WTC11 (cell line): ENCODE data around the gene HCRT.

Source experiments
- TF ChIP-seq, protein P1 (sequence below): fragments of 250-450 bp; sonication (Bioruptor Pico); IDR thresholded peaks from 2 replicates; pipeline ENCODE4 v1.9.0; 2021; ENCODE audit warnings: mild to moderate bottlenecking
- TF ChIP-seq, protein P2 (sequence below): fragments of 200-600 bp; IDR thresholded peaks from 2 replicates; pipeline ENCODE4 v1.8.0; 2022; ENCODE audit warnings: antibody characterized with exemption
- TF ChIP-seq, protein P3 (sequence below): sonication (generic); formaldehyde crosslinking; IDR thresholded peaks from 2 replicates; pipeline ENCODE4 v1.8.1; 2022; ENCODE audit warnings: mild to moderate bottlenecking, moderate library complexity, missing genetic modification reagents

DNA sequence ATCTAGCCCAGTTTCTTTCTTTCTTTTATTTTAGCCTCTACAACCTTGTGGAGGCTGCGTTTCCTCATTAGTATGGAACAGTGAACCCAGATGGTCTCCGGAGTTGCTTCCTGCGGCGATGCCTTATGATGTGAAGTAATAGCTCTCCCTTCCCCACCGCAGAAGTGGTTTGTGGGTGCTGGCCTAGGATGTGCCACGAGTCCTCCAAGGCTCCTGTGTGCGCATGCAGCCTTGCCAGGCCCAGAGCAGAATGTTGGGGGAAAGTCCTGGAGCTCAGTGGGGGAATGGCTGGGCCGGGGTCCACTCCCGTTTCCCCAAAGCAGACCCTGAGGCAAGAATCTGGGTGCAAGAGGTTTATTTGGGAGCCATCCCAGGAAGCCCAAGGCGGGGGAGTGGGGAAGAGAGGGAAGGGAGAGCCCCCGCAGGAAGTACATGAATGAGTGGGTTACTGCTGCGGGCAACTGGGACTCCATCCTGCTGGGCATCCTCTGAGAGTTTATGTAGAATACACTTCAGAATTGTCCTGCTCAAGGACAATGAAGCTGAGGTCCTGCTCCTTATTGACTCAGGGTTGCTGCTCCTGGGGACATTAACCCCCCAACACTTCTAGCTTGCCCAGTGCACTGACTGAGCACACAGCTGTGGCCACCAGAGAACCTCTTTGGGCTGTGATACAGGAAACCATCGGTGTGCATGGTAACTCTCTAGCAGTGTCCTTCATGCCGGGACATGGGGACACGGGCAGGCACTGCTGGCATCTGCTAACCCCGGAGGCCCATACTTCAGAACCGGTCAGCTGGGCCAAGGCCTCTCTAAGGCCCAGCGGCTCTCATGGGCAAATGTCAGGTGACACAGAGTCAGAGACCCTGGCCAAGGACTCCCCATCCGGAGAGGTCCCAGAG lies 3.7 kb upstream of the HCRT start:
- TF ChIP-seq, protein P1, sequence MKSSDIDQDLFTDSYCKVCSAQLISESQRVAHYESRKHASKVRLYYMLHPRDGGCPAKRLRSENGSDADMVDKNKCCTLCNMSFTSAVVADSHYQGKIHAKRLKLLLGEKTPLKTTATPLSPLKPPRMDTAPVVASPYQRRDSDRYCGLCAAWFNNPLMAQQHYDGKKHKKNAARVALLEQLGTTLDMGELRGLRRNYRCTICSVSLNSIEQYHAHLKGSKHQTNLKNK (CRISPR knock-in tag), result no peak
- TF ChIP-seq, protein P2, sequence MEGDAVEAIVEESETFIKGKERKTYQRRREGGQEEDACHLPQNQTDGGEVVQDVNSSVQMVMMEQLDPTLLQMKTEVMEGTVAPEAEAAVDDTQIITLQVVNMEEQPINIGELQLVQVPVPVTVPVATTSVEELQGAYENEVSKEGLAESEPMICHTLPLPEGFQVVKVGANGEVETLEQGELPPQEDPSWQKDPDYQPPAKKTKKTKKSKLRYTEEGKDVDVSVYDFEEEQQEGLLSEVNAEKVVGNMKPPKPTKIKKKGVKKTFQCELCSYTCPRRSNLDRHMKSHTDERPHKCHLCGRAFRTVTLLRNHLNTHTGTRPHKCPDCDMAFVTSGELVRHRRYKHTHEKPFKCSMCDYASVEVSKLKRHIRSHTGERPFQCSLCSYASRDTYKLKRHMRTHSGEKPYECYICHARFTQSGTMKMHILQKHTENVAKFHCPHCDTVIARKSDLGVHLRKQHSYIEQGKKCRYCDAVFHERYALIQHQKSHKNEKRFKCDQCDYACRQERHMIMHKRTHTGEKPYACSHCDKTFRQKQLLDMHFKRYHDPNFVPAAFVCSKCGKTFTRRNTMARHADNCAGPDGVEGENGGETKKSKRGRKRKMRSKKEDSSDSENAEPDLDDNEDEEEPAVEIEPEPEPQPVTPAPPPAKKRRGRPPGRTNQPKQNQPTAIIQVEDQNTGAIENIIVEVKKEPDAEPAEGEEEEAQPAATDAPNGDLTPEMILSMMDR, result no peak
- TF ChIP-seq, protein P3, sequence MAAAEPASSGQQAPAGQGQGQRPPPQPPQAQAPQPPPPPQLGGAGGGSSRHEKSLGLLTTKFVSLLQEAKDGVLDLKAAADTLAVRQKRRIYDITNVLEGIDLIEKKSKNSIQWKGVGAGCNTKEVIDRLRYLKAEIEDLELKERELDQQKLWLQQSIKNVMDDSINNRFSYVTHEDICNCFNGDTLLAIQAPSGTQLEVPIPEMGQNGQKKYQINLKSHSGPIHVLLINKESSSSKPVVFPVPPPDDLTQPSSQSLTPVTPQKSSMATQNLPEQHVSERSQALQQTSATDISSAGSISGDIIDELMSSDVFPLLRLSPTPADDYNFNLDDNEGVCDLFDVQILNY, result no peak
